22Rv1 (cell line): ENCODE results near the gene MSRB2.

ENCODE experiments used
- CTCF ChIP-seq: fragments of 450-650 bp; IDR thresholded peaks from 2 replicates; pipeline ENCODE4 v1.5.1; 2017; ENCODE audit warnings: mild to moderate bottlenecking
- ZFX ChIP-seq: fragments of 450-650 bp; IDR thresholded peaks from 2 replicates; pipeline ENCODE4 v1.6.1; 2017; ENCODE audit warnings: antibody characterized with exemption, borderline replicate concordance

- no peak for TF ChIP-seq CTCF
- TF ChIP-seq ZFX = no peak
These were observed 3.7 kb downstream of the MSRB2 start for GRCh38 chr10:23099079-23099478.
